Measurements from ENCODE around the gene MYO1B.

The MYO1B gene

GRCh38 chr2:191245046-191245868, at the start of gene MYO1B:
MYO1B (plus strand) TSS chr2:191245404; CDS start chr2:191276896, 31,492 bp downstream.
- DNase-seq (ENCODE audit: extremely low read depth in 1 of 2, low read depth in 1 of 2): peak; percentile 47 to 52

GRCh38 chr2:191197096-191197495, 48.1 kb upstream of the MYO1B start:
- DNase-seq (ENCODE audit: extremely low read depth in 1 of 2, low read depth in 1 of 2): no peak

- no peak for DNase-seq (ENCODE audit: extremely low read depth in 1 of 2, low read depth in 1 of 2)
These were observed 46.9 kb upstream of the MYO1B start for GRCh38 chr2:191198271-191198670.

GRCh38 chr2:191199929-191200512, 45.2 kb upstream of the MYO1B start:
- no peak for DNase-seq (ENCODE audit: extremely low read depth in 1 of 2, low read depth in 1 of 2)

- no peak for DNase-seq (ENCODE audit: extremely low read depth in 1 of 2, low read depth in 1 of 2)
These were observed 44.3 kb upstream of the MYO1B start for GRCh38 chr2:191200910-191201309.

GRCh38 chr2:191202209-191202721, 42.9 kb upstream of the MYO1B start:
- no peak for DNase-seq (ENCODE audit: extremely low read depth in 1 of 2, low read depth in 1 of 2)

GRCh38 chr2:191202881-191203397, 42.3 kb upstream of the MYO1B start:
- no peak for DNase-seq (ENCODE audit: extremely low read depth in 1 of 2, low read depth in 1 of 2)

GRCh38 chr2:191204433-191204832, 40.8 kb upstream of the MYO1B start:
- no peak for DNase-seq (ENCODE audit: extremely low read depth in 1 of 2, low read depth in 1 of 2)

- DNase-seq (ENCODE audit: extremely low read depth in 1 of 2, low read depth in 1 of 2): no peak
These were observed 38.4 kb upstream of the MYO1B start for GRCh38 chr2:191206613-191207471.

GRCh38 chr2:191209340-191209739, 35.9 kb upstream of the MYO1B start:
- no peak for DNase-seq (ENCODE audit: extremely low read depth in 1 of 2, low read depth in 1 of 2)

- no peak for DNase-seq (ENCODE audit: extremely low read depth in 1 of 2, low read depth in 1 of 2)
These were observed 33.1 kb upstream of the MYO1B start for GRCh38 chr2:191212119-191212518.

- DNase-seq (ENCODE audit: extremely low read depth in 1 of 2, low read depth in 1 of 2): no peak
These were observed 31.9 kb upstream of the MYO1B start for GRCh38 chr2:191213333-191213732.

GRCh38 chr2:191215230-191215629, 30.0 kb upstream of the MYO1B start:
- DNase-seq (ENCODE audit: extremely low read depth in 1 of 2, low read depth in 1 of 2): no peak

GRCh38 chr2:191215666-191216065, 29.5 kb upstream of the MYO1B start:
- no peak for DNase-seq (ENCODE audit: extremely low read depth in 1 of 2, low read depth in 1 of 2)

- no peak for DNase-seq (ENCODE audit: extremely low read depth in 1 of 2, low read depth in 1 of 2)
These were observed 27.6 kb upstream of the MYO1B start for GRCh38 chr2:191217580-191217979.

- peak in 1 of 2 donors; percentile 50 for DNase-seq (ENCODE audit: extremely low read depth in 1 of 2, low read depth in 1 of 2)
These were observed 26.8 kb upstream of the MYO1B start for GRCh38 chr2:191218292-191218898.

GRCh38 chr2:191220671-191221070, 24.5 kb upstream of the MYO1B start:
- DNase-seq (ENCODE audit: extremely low read depth in 1 of 2, low read depth in 1 of 2): no peak

- no peak for DNase-seq (ENCODE audit: extremely low read depth in 1 of 2, low read depth in 1 of 2)
These were observed 23.5 kb upstream of the MYO1B start for GRCh38 chr2:191221666-191222065.

- no peak for DNase-seq (ENCODE audit: extremely low read depth in 1 of 2, low read depth in 1 of 2)
These were observed 22.7 kb upstream of the MYO1B start for GRCh38 chr2:191222507-191222906.

GRCh38 chr2:191222952-191223351, 22.3 kb upstream of the MYO1B start:
- DNase-seq (ENCODE audit: extremely low read depth in 1 of 2, low read depth in 1 of 2): no peak

- DNase-seq (ENCODE audit: extremely low read depth in 1 of 2, low read depth in 1 of 2): no peak
These were observed 20.1 kb upstream of the MYO1B start for GRCh38 chr2:191225126-191225525.
